Transverse colon (tissue), 4 donors: ENCODE data around the gene MPZL3. TPM values are rescaled to one million over a fixed set of nuclear protein-coding genes. Genes with fewer than 3 reads are reported as not detected.

Experiments used
- DNase-seq: peaks from one replicate; pipeline ENCODE4 v3.0.0-alpha.2; 2019
- H3K27ac ChIP-seq, 4 donors: fragments of 200-600 bp; sonication (generic); 2 replicates each; pipeline ENCODE4 v1.5.1; 2016 to 2018; ENCODE audit warnings: inconsistent platforms in 4 of 4
- H3K27me3 ChIP-seq: fragments of 200-600 bp; sonication (generic); 2 replicates; pipeline ENCODE4 v1.5.1; 2017; ENCODE audit warnings: inconsistent platforms
- H3K36me3 ChIP-seq, 4 donors: fragments of 200-600 bp; sonication (generic); 2 replicates each; pipeline ENCODE4 v1.5.1; 2017 to 2019; ENCODE audit warnings: inconsistent platforms in 4 of 4
- H3K4me1 ChIP-seq, 4 donors: fragments of 200-600 bp; sonication (generic); 2 replicates each; pipeline ENCODE4 v1.5.1; 2017 to 2020; ENCODE audit warnings: inconsistent platforms in 4 of 4
- H3K4me3 ChIP-seq, 4 donors: fragments of 200-600 bp; sonication (generic); 1 replicate in 1 of 4; 2 replicates in 3 of 4; pipeline versions ENCODE4 v1.5.1 to v1.6.1; 2017 to 2019; ENCODE audit warnings: inconsistent platforms in 4 of 4
- H3K9me3 ChIP-seq, 2 donors: fragments of 200-600 bp; sonication (generic); 2 replicates each; pipeline ENCODE4 v1.5.1; 2017 to 2019; ENCODE audit warnings: inconsistent platforms in 2 of 2
- CTCF ChIP-seq, 5 experiments: fragments of 200-600 bp in 3 of 5; fragments of 450-650 bp in 2 of 5; sonication (generic) in 3 of 5; IDR thresholded peaks; 1 replicate in 2 of 5; 2 replicates in 3 of 5; pipeline ENCODE4 v1.5.1; 2016 to 2017; ENCODE audit warnings: antibody characterized with exemption in 5 of 5, inconsistent platforms in 3 of 5, mild to moderate bottlenecking in 2 of 5, moderate library complexity in 1 of 5
- EP300 ChIP-seq: sonication (generic); formaldehyde crosslinking; IDR thresholded peaks from one replicate; pipeline ENCODE4 v1.6.1; 2017; ENCODE audit warnings: antibody characterized with exemption, low read depth
- POLR2A ChIP-seq: fragments of 450-650 bp; IDR thresholded peaks from one replicate; pipeline ENCODE4 v1.6.1; 2016; ENCODE audit warnings: antibody characterized with exemption, mild to moderate bottlenecking, moderate library complexity
- POLR2AphosphoS5 ChIP-seq, 3 donors: sonication (generic); formaldehyde crosslinking; IDR thresholded peaks; one replicate each; pipeline ENCODE4 v1.6.1; 2016; ENCODE audit warnings: antibody characterized with exemption in 3 of 3
- WGBS, 2 donors: methylation state at CpG; one replicate each; pipeline ENCODE4 v1.1.5; 2018; ENCODE audit warnings: low coverage in 1 of 2; 5-methylcytosine and 5-hydroxymethylcytosine counted together
- in situ Hi-C, 4 donors: fragments of 200-750 bp; cut with MboI; loops; one replicate each; pipeline versions ENCODE4 v1.15.0 to v1.15.1; 2017; ENCODE audit warnings: low sequenced_read_pairs in 3 of 4, low pct_ligation_motif_present in 1 of 4, low pct_unique_long_range_greater_than_20kb in 1 of 4
- intact Hi-C: fragments of 100-400 bp; cut with DNase I; formaldehyde crosslinking; loops from one replicate; pipeline ENCODE4 v1.15.1; 2023; ENCODE audit warnings: low total_unique reads
- total RNA-seq, 4 donors: library from RNA; depleted of rRNA; stranded (reverse); fragments of >200 nt; gene quantifications; one replicate each; pipeline ENCODE4 v1.1.0, GENCODE V29; 2016

The MPZL3 gene
- total RNA-seq, 4 donors from 2014 or later: 2.4 to 15.2 (median 8.2) TPM

- no peak overlapping the region for H3K4me3 ChIP-seq
- DNase-seq: no peak
- in situ Hi-C loops (loop anchor here in 1 of 4 donors (10.0 kb wide), 1 partner anchor 76 kb away; no protein-coding TSS in a partner anchor), intact Hi-C loops (no loop called here)
- H3K4me1 ChIP-seq: peaks cover 15 to 59% (median 29%) of the 10 kb centered on the region in 4 donors
- TF ChIP-seq POLR2A: no peak
- TF ChIP-seq EP300: no peak
- TF ChIP-seq CTCF (IDR thresholded peaks at IDR 0.05): no peak
- no peak for TF ChIP-seq POLR2AphosphoS5 (IDR thresholded peaks at IDR 0.05)
- H3K9me3 ChIP-seq: no peaks in the 10 kb centered on the region
- no peak overlapping the region for H3K27ac ChIP-seq
- H3K36me3 ChIP-seq: no peaks in the 10 kb centered on the region
- whole genome bisulfite sequencing, 2 donors: 60 to 82% methylated on average over 1 to 3 of the region's 3 CpGs
- H3K27me3 ChIP-seq: no peaks in the 10 kb centered on the region
Measured at GRCh38 chr11:118209033-118209432, 43.1 kb downstream of the MPZL3 start.

- H3K4me1 ChIP-seq: peaks cover 9 to 54% (median 24%) of the 10 kb centered on the region in 4 donors
- in situ Hi-C loops (loop anchor here in 1 of 4 donors (10.0 kb wide), 1 partner anchor 78 kb away; no protein-coding TSS in a partner anchor), intact Hi-C loops (no loop called here)
- no peak for DNase-seq
- H3K27me3 ChIP-seq: no peaks in the 10 kb centered on the region
- no peaks in the 10 kb centered on the region for H3K36me3 ChIP-seq
- 89 to 92% methylated on average over 1 to 2 of the region's 2 CpGs for WGBS, 2 donors
- no peak overlapping the region for H3K4me3 ChIP-seq
- peak overlapping the region in 1 of 4 donors; percentile 65 for H3K27ac ChIP-seq
- no peaks in the 10 kb centered on the region for H3K9me3 ChIP-seq
- TF ChIP-seq POLR2A (no peak), POLR2AphosphoS5 (IDR thresholded peaks at IDR 0.05) (no peak)
Measured at GRCh38 chr11:118207079-118207478, 45.1 kb downstream of the MPZL3 start.

GRCh38 chr11:118206391-118207031 is 45.7 kb downstream of the MPZL3 start:
- Histone ChIP-seq H3K9me3 (no peaks in the 10 kb centered on the region), H3K27ac (peak overlapping the region; percentile 14 to 65 (median 24)), H3K36me3 (no peaks in the 10 kb centered on the region), H3K27me3 (no peaks in the 10 kb centered on the region), H3K4me1 (peaks cover 9 to 54% (median 24%) of the 10 kb centered on the region in 4 donors), H3K4me3 (no peak overlapping the region)
- intact Hi-C loops: no loop called here
- 14 to 22% methylated on average over 1 of the region's 1 CpG for WGBS, 2 donors
- no peak for DNase-seq
- TF ChIP-seq POLR2AphosphoS5 (IDR thresholded peaks at IDR 0.05): no peak
- no peak for TF ChIP-seq EP300
- no peak for TF ChIP-seq POLR2A
- no peak for TF ChIP-seq CTCF (IDR thresholded peaks at IDR 0.05)
- in situ Hi-C loops: loop anchor here in 1 of 4 donors (10.0 kb wide), 1 partner anchor 78 kb away; no protein-coding TSS in a partner anchor

GRCh38 chr11:118205606-118206378 is 46.4 kb downstream of the MPZL3 start:
- no peak for DNase-seq
- Histone ChIP-seq H3K36me3 (no peaks in the 10 kb centered on the region), H3K27me3 (no peaks in the 10 kb centered on the region), H3K4me1 (peaks cover 7 to 47% (median 20%) of the 10 kb centered on the region in 4 donors), H3K27ac (peak overlapping the region; percentile 14 to 65 (median 24)), H3K4me3 (no peak overlapping the region), H3K9me3 (no peaks in the 10 kb centered on the region)
- in situ Hi-C loops: loop anchor here in 1 of 4 donors (10.0 kb wide), 1 partner anchor 79 kb away; no protein-coding TSS in a partner anchor
- WGBS, 2 donors: 87 to 93% methylated on average over 8 to 9 of the region's 9 CpGs
- TF ChIP-seq POLR2AphosphoS5 (IDR thresholded peaks at IDR 0.05) (no peak), CTCF (IDR thresholded peaks at IDR 0.05) (no peak), POLR2A (no peak), EP300 (no peak)
- intact Hi-C loops: no loop called here
